GM12873 (cell line): ENCODE results near the gene CUBN.

ENCODE experiments used
- TF ChIP-seq, protein P1 (sequence below): IDR thresholded peaks from 2 replicates; pipeline ENCODE4 v1.5.1; 2012; ENCODE audit warnings: low read depth, mild to moderate bottlenecking, moderate library complexity, low read length, control low read depth; ENCODE audit not compliant: insufficient read depth; ENCODE audit errors: missing control alignments

Gene CUBN

DNA sequence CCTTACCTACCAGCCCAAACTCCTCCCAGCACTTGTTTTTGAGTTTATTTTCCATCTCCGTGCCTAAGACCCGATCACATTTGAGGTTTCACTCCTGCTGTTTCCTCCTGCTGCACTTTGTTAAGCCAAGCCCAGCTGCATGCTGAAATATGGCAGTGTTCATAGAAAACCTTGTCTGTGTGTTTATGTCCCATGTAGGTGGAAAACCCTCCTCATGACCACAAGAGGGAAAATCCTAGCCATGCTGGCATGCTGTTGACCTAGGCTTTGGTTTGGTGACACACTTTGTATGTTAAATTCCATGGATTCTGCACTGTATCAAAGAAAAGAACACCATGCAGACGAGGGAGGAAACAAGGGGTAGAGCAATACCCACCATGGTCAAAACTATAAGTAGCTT lies 154.4 kb downstream of the CUBN start:
- TF ChIP-seq, protein P1, sequence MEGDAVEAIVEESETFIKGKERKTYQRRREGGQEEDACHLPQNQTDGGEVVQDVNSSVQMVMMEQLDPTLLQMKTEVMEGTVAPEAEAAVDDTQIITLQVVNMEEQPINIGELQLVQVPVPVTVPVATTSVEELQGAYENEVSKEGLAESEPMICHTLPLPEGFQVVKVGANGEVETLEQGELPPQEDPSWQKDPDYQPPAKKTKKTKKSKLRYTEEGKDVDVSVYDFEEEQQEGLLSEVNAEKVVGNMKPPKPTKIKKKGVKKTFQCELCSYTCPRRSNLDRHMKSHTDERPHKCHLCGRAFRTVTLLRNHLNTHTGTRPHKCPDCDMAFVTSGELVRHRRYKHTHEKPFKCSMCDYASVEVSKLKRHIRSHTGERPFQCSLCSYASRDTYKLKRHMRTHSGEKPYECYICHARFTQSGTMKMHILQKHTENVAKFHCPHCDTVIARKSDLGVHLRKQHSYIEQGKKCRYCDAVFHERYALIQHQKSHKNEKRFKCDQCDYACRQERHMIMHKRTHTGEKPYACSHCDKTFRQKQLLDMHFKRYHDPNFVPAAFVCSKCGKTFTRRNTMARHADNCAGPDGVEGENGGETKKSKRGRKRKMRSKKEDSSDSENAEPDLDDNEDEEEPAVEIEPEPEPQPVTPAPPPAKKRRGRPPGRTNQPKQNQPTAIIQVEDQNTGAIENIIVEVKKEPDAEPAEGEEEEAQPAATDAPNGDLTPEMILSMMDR, result no peak

DNA sequence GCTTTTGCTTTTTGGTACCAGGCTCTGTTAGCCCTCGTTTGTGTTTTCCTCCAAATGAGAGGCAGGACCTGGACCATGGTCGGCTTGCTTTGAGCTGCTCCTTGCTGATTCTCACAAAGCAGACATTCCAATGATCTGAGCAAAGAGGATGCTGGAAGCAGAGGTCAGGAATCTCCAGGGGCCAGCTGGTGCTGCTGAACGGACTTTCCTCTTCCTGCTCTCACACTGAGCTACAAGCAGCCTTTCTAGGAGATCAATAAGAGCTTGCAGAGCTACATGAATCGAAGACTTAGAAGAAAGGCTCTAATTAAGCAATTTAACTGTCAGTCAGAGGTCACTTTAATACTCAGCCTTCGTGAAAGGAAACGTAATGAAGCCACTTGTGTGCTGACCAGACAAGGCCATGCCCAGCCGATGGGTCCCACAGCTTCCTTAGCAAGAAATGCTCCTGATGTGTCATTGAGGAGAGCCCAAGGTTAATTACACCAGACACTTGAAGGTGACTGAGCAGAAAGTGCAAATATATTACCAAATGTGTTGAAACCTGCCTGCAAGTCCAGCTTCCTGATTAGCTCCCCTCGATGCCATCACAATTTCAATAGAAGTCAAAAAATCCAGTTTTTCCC lies 161.1 kb downstream of the CUBN start:
- TF ChIP-seq, protein P1, result no peak

DNA sequence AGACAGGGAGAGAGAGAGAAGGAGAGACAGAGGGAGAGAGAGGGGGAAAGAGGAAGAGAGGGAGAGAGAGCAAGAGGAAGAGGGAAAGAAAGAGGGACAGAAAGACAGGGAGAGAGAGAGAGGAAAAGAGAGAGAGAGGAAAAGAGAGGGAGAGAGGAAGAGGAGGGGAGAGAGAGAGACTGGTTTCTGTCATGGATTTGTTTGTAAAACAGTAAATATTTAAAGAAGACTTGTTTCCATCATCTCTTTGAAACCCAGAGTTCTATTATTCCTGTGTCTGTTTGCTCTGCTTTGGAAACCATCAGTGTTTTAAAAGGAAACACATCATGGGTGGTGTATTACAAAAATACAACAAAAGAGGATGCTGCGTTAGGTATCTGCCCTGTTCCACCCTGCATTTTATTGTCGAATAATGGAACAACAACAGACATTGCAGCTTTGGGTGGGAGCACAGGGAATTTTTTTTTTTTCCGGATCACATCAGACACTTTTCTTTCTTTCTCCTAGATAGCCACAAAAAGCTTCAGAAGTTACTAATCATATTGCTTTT lies 161.7 kb downstream of the CUBN start:
- TF ChIP-seq, protein P1, result no peak

DNA sequence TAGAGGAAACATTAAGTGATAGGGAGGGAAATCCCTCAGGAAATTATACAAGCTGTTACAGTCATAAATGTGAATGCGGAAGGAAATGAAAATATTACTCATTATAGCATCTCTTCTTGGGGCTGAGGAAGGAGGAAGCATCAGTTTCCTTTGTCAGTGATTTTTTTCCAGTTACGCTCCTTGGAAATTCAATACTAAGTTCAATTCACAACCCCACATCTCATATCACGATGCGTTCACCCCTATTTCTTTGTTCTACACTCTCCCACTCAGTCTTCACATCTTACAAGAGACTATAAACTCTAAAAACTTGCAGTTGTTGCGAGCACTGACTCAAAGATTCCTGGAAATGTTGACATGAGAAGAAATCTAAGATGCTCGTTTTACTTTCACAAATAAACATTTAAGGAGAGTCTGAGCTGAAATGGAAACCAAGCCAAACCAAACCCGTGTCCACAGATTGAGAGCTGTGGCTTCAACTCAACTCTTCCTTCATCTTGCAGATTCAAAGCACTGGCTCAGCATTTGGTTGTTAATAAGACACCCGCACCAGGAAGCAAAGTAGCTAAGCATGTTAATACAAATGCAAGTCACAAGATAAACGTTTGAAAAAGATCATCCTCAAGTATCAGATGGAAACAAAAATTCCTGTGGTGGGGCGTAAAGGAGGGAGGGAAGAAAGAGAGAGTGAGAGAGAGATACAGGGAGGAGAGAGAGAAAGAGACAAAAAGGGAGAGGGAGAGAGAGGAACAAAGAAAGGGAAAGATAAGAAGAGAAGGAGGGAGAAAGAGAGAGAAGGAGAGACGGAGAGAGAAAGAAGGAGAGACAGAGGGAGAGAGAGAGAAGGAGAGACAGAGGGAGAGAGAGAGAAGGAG lies 162.4 kb downstream of the CUBN start:
- TF ChIP-seq, protein P1, result no peak

DNA sequence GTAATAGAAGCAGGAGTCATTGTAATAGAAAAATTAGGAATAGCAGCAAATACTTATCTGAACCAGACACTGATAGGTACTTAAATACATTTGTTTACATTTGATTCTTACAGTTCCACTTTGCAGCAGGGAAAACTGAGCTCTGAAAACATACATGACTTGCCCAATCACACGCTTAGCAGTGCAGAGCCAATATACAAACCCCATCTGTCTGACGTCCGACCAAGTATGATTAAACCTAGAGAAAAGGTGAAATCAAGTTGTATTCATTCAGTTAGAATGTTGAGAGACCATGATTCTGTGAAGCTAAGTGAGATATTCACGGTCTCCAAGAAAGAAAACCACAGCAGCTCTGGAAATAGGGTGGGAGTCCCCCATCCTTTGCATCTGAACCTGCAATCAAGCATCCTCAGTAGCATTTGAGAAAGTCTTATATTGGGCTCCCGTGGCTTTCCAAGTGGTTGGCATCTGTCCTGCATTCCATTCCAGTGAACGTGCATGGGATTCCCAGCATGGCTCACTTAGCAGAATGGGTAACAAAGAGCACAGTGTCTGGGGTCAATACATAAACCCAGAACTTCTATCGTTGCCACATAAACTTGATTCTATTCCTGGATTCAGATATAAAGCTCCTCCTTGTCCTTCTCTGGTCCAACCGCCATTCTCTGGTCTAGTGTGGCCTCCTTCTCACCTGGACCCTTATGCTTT lies 163.7 kb downstream of the CUBN start:
- TF ChIP-seq, protein P1, result no peak

DNA sequence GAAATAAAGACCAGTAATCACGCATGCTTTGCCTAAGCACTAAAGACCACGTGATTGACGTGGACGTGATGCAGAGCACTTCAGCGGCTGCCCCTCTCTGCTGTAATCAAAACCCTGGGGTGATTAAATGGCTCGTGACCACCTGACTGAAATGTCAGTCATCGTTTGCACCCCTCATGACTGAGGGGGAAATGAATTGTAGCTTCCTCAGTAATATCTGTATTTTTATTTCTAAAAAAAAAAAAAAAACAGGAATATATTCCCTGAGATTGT lies 164.3 kb downstream of the CUBN start:
- TF ChIP-seq, protein P1, result no peak
